IMR-90 (cell line): ENCODE measurements around the gene GRAMD2B. TPM values are rescaled to one million over a fixed set of nuclear protein-coding genes. Genes with fewer than 3 reads are reported as not detected.
A peak's percentile ranks its signal among the peaks of the same experiment; 100 is the strongest.

ENCODE experiments used
- ATAC-seq: fragments of 200-7000 bp; cut with Tn5 transposase; 2 replicates; pipeline ENCODE4 v1.9.1; 2020; ENCODE audit warnings: low read depth, mild to moderate bottlenecking, moderate library complexity
- BruUV-seq: library from RNA; stranded (reverse); fragments of 400-500 nt; replicated peaks from 2 replicates; lab custom pipeline; 2021; lab: Mats Ljungman, UMichigan
- CTCF ChIA-PET: fragments of 300-600 bp; formaldehyde crosslinking; extraction: SDS; loops from one replicate; lab custom pipeline; 2021; ENCODE audit warnings: antibody characterized with exemption; lab: Yijun Ruan, JAX
- POLR2A ChIA-PET: fragments of 300-600 bp; sonication (Branson Sonifier 250); formaldehyde crosslinking; loops from one replicate; lab custom pipeline; 2022; ENCODE audit warnings: antibody characterized with exemption; ENCODE audit not compliant: unreplicated experiment; lab: Charles Lee
- DNase-seq: peaks from one replicate; pipeline ENCODE4 v3.0.0; 2013
- H2AFZ ChIP-seq: replicated peaks from 2 replicates; pipeline ENCODE3; 2013; ENCODE audit warnings: low read length, mild to moderate bottlenecking; ENCODE audit not compliant: poor library complexity
- H2AK5ac ChIP-seq: 2 replicates; pipeline ENCODE4 v1.6.1; 2013; ENCODE audit warnings: low read depth, low read length, inconsistent platforms
- H2AK9ac ChIP-seq: replicated peaks from 2 replicates; pipeline ENCODE3; 2013; ENCODE audit warnings: mild to moderate bottlenecking, low read depth, low read length, moderate library complexity; ENCODE audit not compliant: poor library complexity
- H2BK120ac ChIP-seq: 2 replicates; pipeline ENCODE4 v1.6.1; 2013; ENCODE audit warnings: low read depth, low read length, inconsistent platforms
- H2BK15ac ChIP-seq: 3 replicates; pipeline ENCODE4 v1.6.1; 2013; ENCODE audit warnings: low read depth, low read length, inconsistent platforms
- H2BK20ac ChIP-seq: 2 replicates; pipeline ENCODE4 v1.6.1; 2013; ENCODE audit warnings: low read depth, mild to moderate bottlenecking, inconsistent platforms, low read length, moderate library complexity
- H2BK5ac ChIP-seq: 2 replicates; pipeline ENCODE4 v1.6.1; 2013; ENCODE audit warnings: mild to moderate bottlenecking, low read depth, low read length, inconsistent platforms; ENCODE audit not compliant: poor library complexity, severe bottlenecking
- H3K14ac ChIP-seq: replicated peaks from 2 replicates; pipeline ENCODE4 v1.6.1; 2013; ENCODE audit warnings: low read depth, low read length, inconsistent platforms
- H3K18ac ChIP-seq: 2 replicates; pipeline ENCODE4 v1.6.1; 2013; ENCODE audit warnings: low read depth, low read length, control low read depth
- H3K23ac ChIP-seq: 2 replicates; pipeline ENCODE4 v1.6.1; 2013; ENCODE audit warnings: low read depth, low read length, inconsistent platforms
- H3K27ac ChIP-seq: 2 replicates; pipeline ENCODE4 v1.5.1; 2013; ENCODE audit warnings: mild to moderate bottlenecking, control low read depth, low read length; ENCODE audit not compliant: insufficient read depth
- H3K27me3 ChIP-seq: 2 replicates; pipeline ENCODE4 v1.6.1; 2013; ENCODE audit warnings: low read length; ENCODE audit not compliant: control insufficient read depth, insufficient read depth
- H3K36me3 ChIP-seq: 2 replicates; pipeline ENCODE4 v1.6.1; 2013; ENCODE audit warnings: low read length, mixed read lengths; ENCODE audit not compliant: control insufficient read depth, insufficient read depth
- H3K4ac ChIP-seq: 2 replicates; pipeline ENCODE4 v1.6.1; 2013; ENCODE audit warnings: low read depth, low read length, inconsistent platforms
- H3K4me1 ChIP-seq: 2 replicates; pipeline ENCODE4 v1.6.1; 2013; ENCODE audit warnings: low read length, mixed read lengths; ENCODE audit not compliant: control insufficient read depth, insufficient read depth
- H3K4me2 ChIP-seq: 2 replicates; pipeline ENCODE4 v1.6.1; 2013; ENCODE audit warnings: low read depth, mild to moderate bottlenecking, control low read depth, low read length, moderate library complexity
- H3K4me3 ChIP-seq: 2 replicates; pipeline ENCODE4 v1.5.1; 2013; ENCODE audit warnings: low read depth, mild to moderate bottlenecking, control low read depth, low read length, moderate library complexity; ENCODE audit not compliant: insufficient read depth
- H3K56ac ChIP-seq: 2 replicates; pipeline ENCODE4 v1.6.1; 2013; ENCODE audit warnings: low read length, inconsistent platforms; ENCODE audit not compliant: insufficient read depth; ENCODE audit errors: extremely low read depth
- H3K79me1 ChIP-seq, 2 experiments: 2 replicates each; pipeline ENCODE4 v1.6.1; 2013; ENCODE audit warnings: low read length in 2 of 2, inconsistent platforms in 1 of 2, low read depth in 1 of 2
- H3K9ac ChIP-seq: 2 replicates; pipeline ENCODE4 v1.6.1; 2013; ENCODE audit warnings: low read depth, low read length, control low read depth
- H3K9me1 ChIP-seq: 2 replicates; pipeline ENCODE4 v1.6.1; 2013; ENCODE audit warnings: low read length, inconsistent platforms; ENCODE audit not compliant: insufficient read depth
- H3K9me3 ChIP-seq: 2 replicates; pipeline ENCODE4 v1.6.1; 2013; ENCODE audit warnings: low read length; ENCODE audit not compliant: control insufficient read depth, insufficient read depth
- H4K20me1 ChIP-seq: 2 replicates; pipeline ENCODE4 v1.6.1; 2013; ENCODE audit warnings: low read length, inconsistent platforms; ENCODE audit not compliant: insufficient read depth
- H4K5ac ChIP-seq: 2 replicates; pipeline ENCODE4 v1.6.1; 2013; ENCODE audit warnings: mild to moderate bottlenecking, low read depth, low read length, control low read depth
- H4K8ac ChIP-seq, 2 experiments: 2 replicates each; pipeline ENCODE4 v1.6.1; 2013; ENCODE audit warnings: low read depth in 2 of 2, low read length in 2 of 2, control low read depth in 1 of 2, inconsistent platforms in 1 of 2
- H4K91ac ChIP-seq: 2 replicates; pipeline ENCODE4 v1.6.1; 2013; ENCODE audit warnings: low read depth, low read length, inconsistent platforms; ENCODE audit not compliant: insufficient read depth
- MXI1 ChIP-seq: IDR thresholded peaks from 2 replicates; pipeline ENCODE4 v1.6.1; 2012; ENCODE audit warnings: low read depth, mild to moderate bottlenecking, low read length, moderate library complexity, borderline replicate concordance
- dilution Hi-C: fragments of 300-500 bp; cut with HindIII; formaldehyde crosslinking; loops from one replicate; pipeline ENCODE4 v1.14.3; 2018; ENCODE audit warnings: low sequenced_read_pairs; ENCODE audit not compliant: unreplicated experiment
- in situ Hi-C: fragments of 300-500 bp; cut with MboI; formaldehyde crosslinking; loops from 3 replicates; pipeline ENCODE4 v1.14.3; 2019; ENCODE audit warnings: low sequenced_read_pairs, inconsistent platforms, mixed read lengths
- intact Hi-C: fragments of 100-400 bp; cut with micrococcal nuclease; formaldehyde crosslinking; loops from 2 replicates; pipeline ENCODE4 v1.10.0; 2022
- polyA plus RNA-seq, 3 experiments: library from polyadenylated mRNA; depleted of rRNA; stranded (reverse); fragments of >200 nt; gene quantifications; 2 replicates each; pipeline ENCODE4 v1.2.3, GENCODE V29; 2012; ENCODE audit warnings: low replicate concordance in 1 of 3
- total RNA-seq: library from RNA; depleted of rRNA; stranded (reverse); fragments of >200 nt; gene quantifications from 2 replicates; pipeline ENCODE4 v1.2.3, GENCODE V29; 2012
- TF ChIP-seq, protein P1 (sequence below): fragments of 150-350 bp; IDR thresholded peaks from 2 replicates; pipeline ENCODE4 v1.6.1; 2017; ENCODE audit warnings: mild to moderate bottlenecking, antibody characterized with exemption, low read length, low read depth

GRAMD2B gene
- total and polyA plus RNA-seq, 2 of the 4 experiments (the other 2 are of a cell fraction) = 13.9 to 20.3 TPM

DNA sequence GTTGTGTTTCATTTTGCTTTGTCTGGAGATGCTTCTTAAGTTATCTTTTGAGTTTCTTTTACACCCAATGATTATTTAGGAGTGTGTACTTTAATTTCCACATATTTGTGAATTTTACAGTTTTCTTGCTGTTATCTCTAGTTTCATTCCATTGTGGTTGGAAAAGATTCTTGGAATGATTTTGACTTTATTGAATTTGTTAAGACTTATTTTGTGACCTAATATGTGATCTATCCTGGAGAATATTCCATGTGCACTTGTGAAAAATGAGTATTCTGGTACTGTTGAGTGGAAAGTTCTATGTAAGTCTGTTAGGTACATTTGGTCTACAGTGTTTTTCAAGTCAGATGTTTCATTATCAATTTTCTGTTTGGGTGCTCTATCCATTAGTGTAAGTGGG is 24.4 kb upstream of the GRAMD2B start:
- H3K36me3 ChIP-seq = no peaks in the 10 kb centered on the region
- peaks cover 9% of the 10 kb centered on the region for H3K9me3 ChIP-seq
- no peaks in the 10 kb centered on the region for H4K20me1 ChIP-seq
- no peak overlapping the region for H2BK120ac ChIP-seq
- H3K56ac ChIP-seq = no peak overlapping the region
- TF ChIP-seq, protein P1, sequence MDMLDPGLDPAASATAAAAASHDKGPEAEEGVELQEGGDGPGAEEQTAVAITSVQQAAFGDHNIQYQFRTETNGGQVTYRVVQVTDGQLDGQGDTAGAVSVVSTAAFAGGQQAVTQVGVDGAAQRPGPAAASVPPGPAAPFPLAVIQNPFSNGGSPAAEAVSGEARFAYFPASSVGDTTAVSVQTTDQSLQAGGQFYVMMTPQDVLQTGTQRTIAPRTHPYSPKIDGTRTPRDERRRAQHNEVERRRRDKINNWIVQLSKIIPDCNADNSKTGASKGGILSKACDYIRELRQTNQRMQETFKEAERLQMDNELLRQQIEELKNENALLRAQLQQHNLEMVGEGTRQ = no peak
- no peak for TF ChIP-seq MXI1
- ChIA-PET POLR2A (no interaction called here), CTCF (no interaction called here)
- no peaks in the 10 kb centered on the region for H3K27me3 ChIP-seq
- H3K4me3 ChIP-seq = no peak overlapping the region
- no peak overlapping the region for H2BK5ac ChIP-seq
- H2AFZ ChIP-seq = no peak overlapping the region
- dilution Hi-C loops = no loop called here
- no peaks in the 10 kb centered on the region for H3K9me1 ChIP-seq
- no peak overlapping the region for H3K4me2 ChIP-seq
- no peak overlapping the region for H2AK5ac ChIP-seq
- H3K14ac ChIP-seq = no peak overlapping the region
- H3K27ac ChIP-seq = no peak overlapping the region
- no peaks in the 10 kb centered on the region for H3K79me1 ChIP-seq
- H3K18ac ChIP-seq = no peak overlapping the region
- H3K4me1 ChIP-seq = no peaks in the 10 kb centered on the region
- no TSS peak for BruUV-seq
- H2BK20ac ChIP-seq = no peak overlapping the region
- in situ Hi-C loops = no loop called here
- H3K9ac ChIP-seq = no peak overlapping the region
- H2BK15ac ChIP-seq = no peak overlapping the region
- intact Hi-C loops = no loop called here
- ATAC-seq (peak; percentile 24; the same call in 1 of the 2 replicates), DNase-seq (peak; percentile 13)
- H3K23ac ChIP-seq = no peak overlapping the region
- no peak overlapping the region for H2AK9ac ChIP-seq
- H4K91ac ChIP-seq = no peak overlapping the region
- H3K4ac ChIP-seq = no peak overlapping the region
- no peak overlapping the region for H4K5ac ChIP-seq
- H4K8ac ChIP-seq = no peak overlapping the region
